SKM-1 treated with dmso at 0.1 percent for 144 hours (cell line): Measurements from ENCODE around the gene NUDT4B.
"Not testable (repeated sequence)": the region's sequence is repeated elsewhere in the genome, so short reads cannot be mapped to it uniquely, and the experiment has no call there.

Experiments used
- DNase-seq: peaks from one replicate; lab custom pipeline; 2025; ENCODE audit not compliant: unreplicated experiment; lab: John Stamatoyannopoulos, UW

NUDT4B gene

DNA sequence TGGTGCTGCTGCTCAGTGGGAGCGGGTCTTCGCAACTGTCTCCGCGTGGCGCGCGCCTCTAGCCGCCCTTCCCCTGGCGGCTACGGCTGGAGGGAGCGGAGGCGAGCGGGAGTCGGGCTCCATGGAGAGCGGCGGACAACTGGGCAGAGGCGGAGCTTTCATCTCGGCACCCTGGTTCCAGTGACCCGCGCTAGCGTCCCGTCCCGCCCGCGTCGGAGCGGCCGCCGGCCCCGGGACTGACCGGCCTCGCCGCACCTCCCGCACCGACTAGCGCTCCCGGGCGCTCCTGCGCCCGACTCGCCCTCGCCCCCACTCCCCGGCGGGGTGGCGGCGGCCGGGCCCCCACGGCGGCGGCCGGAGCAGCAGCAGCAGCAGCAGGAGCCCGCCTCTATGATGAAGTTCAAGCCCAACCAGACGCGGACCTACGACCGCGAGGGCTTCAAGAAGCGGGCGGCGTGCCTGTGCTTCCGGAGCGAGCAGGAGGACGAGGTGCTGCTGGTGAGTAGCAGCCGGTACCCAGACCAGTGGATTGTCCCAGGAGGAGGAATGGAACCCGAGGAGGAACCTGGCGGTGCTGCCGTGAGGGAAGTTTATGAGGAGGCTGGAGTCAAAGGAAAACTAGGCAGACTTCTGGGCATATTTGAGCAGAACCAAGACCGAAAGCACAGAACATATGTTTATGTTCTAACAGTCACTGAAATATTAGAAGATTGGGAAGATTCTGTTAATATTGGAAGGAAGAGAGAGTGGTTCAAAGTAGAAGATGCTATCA lies at the start of gene NUDT4B:
Gene NUDT4B (plus strand): TSS at position 212 of the 772 bp plus-strand sequence. CDS start 179 bp downstream, at position 391.
- DNase-seq = not testable (repeated sequence)

- DNase-seq = not testable (repeated sequence)
These were observed 49.2 kb upstream of the NUDT4B start for GRCh38 chr1:148699357-148699756.

DNA sequence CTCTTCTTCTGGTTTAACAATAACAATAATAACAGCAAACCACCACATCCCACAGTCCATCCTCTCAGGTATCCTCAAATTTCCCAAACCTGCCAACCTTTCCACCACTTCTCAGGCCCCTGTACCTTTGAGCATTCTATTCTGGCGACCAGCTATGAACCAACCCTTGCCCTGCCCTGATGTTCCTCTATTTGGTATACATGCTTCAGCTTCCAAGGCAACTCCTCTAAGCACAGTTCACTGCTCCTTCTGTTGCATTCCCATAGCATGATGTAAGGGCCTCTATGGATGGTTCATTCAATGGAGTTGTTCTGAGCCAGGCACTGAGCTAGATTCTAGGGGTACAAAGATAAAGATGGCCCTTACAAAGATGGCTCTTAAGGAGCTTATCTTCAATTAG lies 46.3 kb upstream of the NUDT4B start:
- not testable (repeated sequence) for DNase-seq

DNA sequence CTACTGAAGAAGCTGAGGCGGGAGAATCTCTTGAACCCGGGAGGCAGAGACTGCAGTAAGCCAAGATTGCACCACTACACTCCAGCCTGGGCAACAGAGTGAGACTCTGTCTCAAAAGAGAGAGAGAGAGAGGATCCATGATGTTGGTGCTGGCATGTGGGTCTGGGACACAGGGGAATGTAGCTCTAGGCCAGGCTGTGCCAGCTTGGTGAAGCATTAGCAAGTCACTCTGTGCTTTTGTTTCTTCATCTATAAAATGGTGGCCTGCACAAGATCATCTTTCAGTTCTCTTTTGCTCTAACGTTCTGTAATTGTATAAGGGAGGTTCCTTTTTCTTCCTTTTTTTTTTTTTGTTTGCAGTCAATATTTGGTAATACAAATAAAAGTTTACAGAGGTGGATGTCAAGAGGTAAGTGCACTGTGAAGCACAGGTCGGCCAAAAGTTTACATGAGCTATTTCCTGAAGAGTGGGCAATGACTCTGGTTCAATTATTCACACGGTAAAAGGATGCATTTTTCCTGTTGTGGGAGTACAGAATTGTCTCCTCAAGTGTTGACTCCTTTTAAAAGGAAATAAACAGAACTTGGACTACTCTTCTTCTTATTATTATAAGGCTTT lies 44.5 kb upstream of the NUDT4B start:
- not testable (repeated sequence) for DNase-seq

- DNase-seq = not testable (repeated sequence)
These were observed 43.1 kb upstream of the NUDT4B start for GRCh38 chr1:148705316-148705948.

DNA sequence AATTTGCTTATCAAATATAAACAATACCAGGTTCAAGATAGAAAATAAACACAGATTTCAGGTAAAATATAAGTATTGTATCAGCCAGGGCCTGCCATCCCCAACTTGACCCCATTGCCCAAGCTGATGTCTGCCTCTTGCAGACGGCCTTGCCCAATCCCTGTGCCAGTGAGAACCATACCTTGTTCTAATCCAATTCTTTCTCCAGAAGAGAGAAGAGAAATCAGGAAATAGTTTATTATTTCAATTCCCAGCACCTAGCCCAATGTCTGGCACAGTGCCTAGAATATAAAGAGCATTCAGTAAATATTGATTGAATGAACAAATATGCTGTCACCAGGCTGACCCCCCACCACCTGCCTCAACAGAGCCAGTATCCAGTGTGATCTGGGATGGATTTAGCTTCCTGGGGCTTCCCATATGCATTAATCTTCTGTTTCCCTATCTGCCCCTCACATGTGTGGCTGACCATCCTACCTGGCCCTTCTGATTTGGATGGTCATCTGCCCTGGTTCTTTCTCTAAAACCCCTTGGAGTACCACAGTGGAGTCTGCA lies 39.7 kb upstream of the NUDT4B start:
- DNase-seq = not testable (repeated sequence)

GRCh38 chr1:148710772-148711523 lies 37.6 kb upstream of the NUDT4B start:
- not testable (repeated sequence) for DNase-seq

- DNase-seq = not testable (repeated sequence)
These were observed 36.2 kb upstream of the NUDT4B start for GRCh38 chr1:148712353-148712752.

GRCh38 chr1:148715518-148715917 lies 33.1 kb upstream of the NUDT4B start:
- not testable (repeated sequence) for DNase-seq

GRCh38 chr1:148716966-148717520 lies 31.5 kb upstream of the NUDT4B start:
- not testable (repeated sequence) for DNase-seq

GRCh38 chr1:148720918-148721317 lies 27.7 kb upstream of the NUDT4B start:
- not testable (repeated sequence) for DNase-seq

DNA sequence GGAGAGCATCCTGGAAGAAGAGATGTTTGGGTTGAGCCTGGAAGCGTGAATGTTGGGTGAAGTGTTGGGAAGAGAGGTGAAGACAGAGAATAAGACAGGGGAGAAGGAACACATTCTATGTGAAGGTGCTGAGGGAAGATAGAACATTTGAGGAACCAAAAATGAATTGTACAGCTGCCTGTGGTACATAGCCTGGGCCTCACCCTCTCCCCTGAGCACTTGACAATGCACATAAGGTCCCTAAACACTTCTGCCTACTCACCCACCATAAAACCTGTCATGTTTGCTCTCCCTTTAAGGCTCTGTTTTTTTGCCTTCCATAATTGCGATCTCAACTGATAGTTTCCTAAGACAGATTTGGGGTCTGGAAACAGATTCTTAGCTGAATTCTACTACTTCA lies 25.8 kb upstream of the NUDT4B start:
- not testable (repeated sequence) for DNase-seq

DNA sequence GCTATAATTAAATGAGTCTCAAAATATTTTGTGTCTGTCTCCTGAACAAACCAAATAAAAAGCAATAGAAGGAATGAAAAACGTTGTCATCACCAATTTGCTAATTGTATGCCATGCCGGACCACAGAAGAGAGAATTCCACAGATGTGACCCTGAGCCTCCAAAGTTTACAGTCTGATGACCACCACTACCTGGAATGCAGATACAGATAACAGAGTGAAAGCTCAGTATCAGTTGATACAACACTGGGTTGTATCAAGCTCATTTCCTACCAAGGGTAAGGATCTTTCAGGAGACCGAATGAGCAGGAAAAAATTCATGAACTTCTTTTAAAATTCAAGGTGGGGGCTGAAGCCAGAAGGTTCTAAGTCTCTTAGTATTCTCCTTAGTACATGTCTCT lies 25.1 kb upstream of the NUDT4B start:
- not testable (repeated sequence) for DNase-seq

- DNase-seq = not testable (repeated sequence)
These were observed 23.7 kb upstream of the NUDT4B start for GRCh38 chr1:148724872-148725271.

DNA sequence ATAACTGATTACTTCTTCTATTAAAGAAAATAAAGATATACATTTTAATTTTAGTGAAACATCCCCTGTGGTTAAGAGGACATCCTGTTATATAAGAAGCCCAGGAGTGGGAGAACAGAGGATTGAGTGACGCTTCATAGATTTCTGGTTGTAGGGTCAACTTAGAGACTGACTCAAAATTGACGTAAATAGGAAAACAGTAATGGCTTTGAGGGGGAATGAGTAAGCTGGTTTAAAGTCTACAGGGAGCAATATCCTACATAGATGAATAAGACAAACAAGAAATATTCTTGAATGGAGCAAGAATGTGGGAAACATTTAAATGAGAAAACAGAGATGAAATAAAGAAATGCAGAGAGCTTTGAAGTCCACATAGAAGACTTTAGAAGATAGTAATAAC lies 20.7 kb upstream of the NUDT4B start:
- not testable (repeated sequence) for DNase-seq

GRCh38 chr1:148729128-148729527 lies 19.4 kb upstream of the NUDT4B start:
- DNase-seq = not testable (repeated sequence)

DNA sequence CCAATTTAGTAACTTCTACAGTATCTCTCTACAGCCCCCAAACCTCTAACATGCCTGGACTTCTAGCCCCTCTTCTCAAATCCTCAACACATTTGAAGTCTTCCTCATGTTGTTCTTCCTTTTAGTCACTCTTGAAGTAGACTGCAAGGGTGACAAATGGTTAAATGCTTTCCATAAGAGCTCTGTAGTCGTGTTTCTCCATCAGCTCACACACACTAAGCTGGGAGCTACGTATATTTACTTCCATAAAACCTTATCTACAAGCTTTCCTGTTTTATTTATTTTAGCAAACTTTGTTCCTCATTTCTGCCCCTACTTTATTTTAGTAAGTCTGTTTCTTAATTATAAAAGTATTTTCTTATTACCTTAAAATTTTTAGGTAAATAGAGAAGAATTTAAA lies 19.0 kb upstream of the NUDT4B start:
- not testable (repeated sequence) for DNase-seq

DNA sequence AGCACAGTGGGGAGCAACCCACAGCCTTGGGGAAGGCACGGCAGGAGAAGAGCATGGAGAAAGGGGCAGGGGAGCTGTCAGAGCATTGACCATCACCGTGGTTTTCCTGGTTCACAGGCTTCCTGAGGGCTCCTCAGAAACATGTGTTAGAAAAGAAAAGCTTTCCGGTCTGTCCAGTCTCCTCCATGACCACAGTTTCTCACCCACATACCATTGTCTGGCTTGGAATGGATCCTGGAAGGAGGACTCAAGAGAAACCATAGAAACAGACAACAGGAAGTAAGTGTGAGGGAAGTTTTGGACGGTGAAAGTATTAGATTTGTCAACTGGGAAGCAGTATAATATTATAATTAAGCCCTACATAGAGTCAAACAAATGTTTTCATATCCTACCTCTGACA lies 16.3 kb upstream of the NUDT4B start:
- DNase-seq = not testable (repeated sequence)

GRCh38 chr1:148733585-148734310 lies 14.8 kb upstream of the NUDT4B start:
- DNase-seq = not testable (repeated sequence)

GRCh38 chr1:148734311-148734662 lies 14.3 kb upstream of the NUDT4B start:
- DNase-seq = not testable (repeated sequence)
